SH-SY5Y (cell line): ENCODE results near the gene SEZ6L2.

Experiments
- GATA2 ChIP-seq: IDR thresholded peaks from 2 replicates; pipeline ENCODE4 v1.6.1; 2011; ENCODE audit warnings: mild to moderate bottlenecking, low read depth, low read length
- GATA3 ChIP-seq: IDR thresholded peaks from 2 replicates; pipeline ENCODE4 v1.6.1; 2011; ENCODE audit warnings: low read depth, mild to moderate bottlenecking, low read length, moderate library complexity

The SEZ6L2 gene

DNA sequence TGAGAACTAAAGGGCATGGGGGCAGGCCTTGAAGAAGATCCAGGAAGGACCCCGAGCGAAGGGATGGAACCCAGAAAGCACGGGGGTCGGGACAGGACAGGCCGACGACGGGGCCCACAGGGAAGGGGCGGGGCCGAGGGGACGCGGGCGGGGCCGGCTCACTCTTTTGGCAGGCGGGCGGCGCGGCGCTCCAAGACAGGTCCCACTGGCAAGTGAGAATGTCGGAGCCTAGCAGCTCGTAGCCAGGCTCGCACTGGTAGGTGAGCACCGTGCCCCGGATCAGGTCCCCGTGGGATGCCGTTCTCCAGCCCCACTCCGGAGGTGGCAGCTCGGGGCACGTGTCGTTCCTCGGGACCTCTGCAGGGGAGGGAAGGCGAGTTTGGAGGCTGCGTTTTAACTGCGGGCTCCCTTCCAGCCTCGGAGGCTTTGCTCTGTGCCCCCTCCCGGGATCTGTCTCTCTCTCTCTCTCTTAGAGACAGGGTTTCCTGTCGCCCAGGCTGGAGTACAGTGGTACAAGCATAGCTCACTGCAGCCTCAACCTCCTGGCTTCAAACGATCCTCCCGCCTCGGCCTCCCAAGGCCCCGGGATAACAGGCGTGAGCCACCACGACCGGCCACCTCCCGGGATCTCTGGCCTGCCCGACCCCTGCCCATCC, 22.6 kb downstream of the SEZ6L2 start:
- TF ChIP-seq GATA2: no peak
- TF ChIP-seq GATA3: no peak

DNA sequence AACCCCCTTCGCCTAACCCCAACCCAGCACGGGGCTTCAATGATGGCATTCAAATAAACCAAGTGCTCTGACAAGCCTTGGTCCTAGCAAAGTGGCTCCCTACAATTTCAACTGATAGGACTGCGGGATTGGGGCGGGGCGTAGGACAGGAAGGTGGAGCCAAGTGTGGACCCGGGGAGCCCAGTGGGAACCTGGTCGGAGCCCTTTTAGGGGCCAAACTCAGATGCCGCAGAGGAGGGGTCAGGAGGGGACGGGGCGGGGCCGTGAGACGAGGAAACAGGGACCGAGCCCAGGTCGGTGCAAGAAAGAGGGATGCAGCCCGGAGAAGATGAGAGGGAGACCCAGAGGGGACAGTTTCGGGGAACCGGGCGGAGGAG, 23.1 kb downstream of the SEZ6L2 start:
- TF ChIP-seq GATA3 (no peak), GATA2 (no peak)

DNA sequence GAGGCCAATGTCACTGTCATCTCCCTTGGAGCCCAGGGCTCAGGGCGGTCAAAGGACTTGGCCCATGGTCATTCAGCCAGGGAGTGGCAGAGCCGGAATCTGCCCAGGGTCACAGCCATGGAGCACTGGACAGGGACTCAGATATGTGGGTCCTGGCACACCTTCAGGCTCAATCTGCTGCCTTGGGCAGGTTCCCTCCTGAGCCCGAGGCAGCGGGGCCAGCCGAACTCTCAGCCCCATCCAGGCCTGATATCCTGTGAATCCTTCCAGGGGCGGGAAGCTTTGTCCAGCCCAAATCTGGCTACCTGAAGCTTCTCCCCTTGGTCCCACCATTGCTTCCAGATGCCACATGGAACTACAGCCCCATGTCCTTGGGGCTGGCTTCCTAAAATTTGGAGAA, 24.1 kb downstream of the SEZ6L2 start:
- no peak for TF ChIP-seq GATA2
- no peak for TF ChIP-seq GATA3

DNA sequence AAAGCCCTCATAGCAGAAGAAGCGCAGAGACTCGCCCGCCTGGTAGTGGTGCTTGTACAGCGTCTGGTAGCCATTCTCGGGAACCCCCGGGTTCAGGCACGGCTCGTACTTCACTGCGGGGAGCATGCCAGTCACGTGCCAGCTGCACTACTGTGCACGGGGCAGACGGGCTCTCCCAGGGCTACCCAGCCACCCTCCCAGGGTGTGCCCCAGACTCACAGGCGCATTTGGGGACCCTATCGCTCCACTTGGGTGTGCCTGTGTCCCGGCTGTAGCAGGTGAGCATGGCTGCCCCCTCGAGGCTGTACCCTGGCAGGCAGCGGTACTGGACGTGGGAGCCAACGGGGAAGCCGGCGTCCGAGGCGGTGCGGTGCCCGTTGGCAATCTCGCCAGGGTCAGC, 26.0 kb downstream of the SEZ6L2 start:
- TF ChIP-seq GATA2 (no peak), GATA3 (no peak)

DNA sequence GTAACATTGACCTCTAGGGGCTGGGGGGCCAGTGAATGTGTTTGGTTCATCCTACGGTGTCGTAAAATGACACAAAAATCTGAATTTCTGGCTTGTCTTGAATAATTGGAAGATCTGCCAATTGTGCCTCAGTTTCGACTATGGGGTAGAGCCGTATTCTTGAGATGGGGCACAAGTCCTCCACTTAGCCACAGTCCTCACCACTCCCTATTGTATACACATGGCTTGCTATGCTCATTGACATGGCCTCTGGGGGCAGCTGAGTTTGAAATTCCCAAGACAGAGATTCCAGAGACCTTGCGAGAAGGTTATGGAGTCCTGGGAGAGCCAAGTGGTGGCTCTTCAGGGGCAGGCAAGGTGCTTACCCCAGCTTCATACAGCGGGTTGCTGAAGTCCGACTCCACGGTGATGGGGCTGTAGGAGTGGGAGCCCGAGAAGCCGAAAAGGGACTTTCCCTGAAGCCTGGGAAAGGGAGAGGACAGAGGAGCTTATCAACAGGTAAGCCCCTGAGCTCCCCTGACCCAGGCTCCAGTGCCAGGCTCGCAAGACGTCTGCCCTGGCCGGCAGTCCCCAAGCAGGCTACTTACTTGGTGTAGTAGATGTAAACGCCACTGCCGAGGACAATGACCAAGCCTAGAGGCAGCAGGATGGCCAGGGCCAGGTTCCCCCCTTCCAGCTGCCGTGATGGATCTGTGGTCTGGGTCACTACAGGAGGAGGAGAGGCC, 27.4 kb downstream of the SEZ6L2 start:
- TF ChIP-seq GATA3 (no peak), GATA2 (no peak)

DNA sequence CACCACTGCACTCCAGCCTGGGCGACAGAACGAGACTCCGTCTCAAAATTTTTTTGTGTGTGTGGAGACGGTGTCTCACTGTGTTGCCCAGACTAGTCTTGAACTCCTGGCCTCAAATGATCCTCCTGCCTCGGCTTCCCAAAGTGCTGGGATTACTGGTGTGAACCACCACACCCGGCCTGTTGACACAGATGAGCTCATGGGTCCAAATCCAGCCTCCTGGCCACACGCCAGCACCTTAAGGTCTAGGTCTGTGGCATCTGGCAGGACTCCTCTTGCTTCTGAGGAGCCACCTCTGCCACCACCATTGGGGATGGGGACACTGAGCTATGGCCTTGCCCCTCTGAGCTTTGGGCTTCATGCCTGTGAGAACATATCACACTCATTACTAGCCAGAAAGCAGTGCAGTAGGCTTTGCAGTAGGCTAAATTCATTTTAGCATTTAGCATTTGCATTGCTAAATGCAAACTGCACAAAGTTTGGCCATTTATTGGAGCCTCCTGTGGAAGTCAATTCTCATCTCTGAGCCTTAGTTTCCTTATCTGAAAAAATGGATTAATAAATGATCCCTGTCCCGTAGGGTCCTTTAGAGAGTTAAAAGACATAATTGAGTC, 30.8 kb downstream of the SEZ6L2 start:
- TF ChIP-seq GATA2: no peak
- TF ChIP-seq GATA3: no peak

DNA sequence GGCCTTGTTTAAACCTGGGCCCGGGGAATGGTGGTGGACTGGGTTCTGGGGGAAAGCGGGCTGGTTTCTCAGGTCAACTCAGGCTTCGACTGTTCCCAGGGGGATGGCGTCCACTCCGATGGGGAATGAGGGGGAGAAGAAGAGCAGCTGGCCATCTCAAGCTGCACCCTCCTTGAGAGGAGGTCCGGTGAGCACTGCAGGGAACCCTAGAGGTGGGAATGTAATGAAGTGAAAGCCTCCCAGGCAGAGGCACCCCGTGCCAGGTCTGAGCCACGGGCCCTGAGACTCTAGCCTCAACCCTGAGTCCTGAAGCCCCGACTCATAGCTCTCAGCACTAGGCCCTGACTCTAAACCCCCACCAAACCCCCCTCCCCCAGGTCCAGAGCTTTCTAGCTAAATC, 35.1 kb downstream of the SEZ6L2 start:
- no peak for TF ChIP-seq GATA3
- TF ChIP-seq GATA2: no peak

DNA sequence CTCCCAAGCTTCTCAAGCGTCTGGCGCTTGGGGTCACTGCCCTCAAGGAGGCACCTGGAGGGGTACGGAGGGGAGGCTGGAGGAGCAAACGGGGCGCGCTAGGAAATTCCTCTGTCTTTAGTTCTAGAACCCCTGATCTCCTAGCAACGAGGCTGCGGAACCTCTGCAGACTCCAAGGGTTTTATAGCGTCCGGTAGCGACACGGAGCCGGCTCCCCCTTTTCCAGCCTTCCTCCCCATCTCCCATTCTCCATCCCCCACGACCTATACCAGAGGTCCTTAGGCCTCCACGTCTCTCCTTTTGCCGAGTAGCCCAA, 35.7 kb downstream of the SEZ6L2 start:
- TF ChIP-seq GATA3: no peak

DNA sequence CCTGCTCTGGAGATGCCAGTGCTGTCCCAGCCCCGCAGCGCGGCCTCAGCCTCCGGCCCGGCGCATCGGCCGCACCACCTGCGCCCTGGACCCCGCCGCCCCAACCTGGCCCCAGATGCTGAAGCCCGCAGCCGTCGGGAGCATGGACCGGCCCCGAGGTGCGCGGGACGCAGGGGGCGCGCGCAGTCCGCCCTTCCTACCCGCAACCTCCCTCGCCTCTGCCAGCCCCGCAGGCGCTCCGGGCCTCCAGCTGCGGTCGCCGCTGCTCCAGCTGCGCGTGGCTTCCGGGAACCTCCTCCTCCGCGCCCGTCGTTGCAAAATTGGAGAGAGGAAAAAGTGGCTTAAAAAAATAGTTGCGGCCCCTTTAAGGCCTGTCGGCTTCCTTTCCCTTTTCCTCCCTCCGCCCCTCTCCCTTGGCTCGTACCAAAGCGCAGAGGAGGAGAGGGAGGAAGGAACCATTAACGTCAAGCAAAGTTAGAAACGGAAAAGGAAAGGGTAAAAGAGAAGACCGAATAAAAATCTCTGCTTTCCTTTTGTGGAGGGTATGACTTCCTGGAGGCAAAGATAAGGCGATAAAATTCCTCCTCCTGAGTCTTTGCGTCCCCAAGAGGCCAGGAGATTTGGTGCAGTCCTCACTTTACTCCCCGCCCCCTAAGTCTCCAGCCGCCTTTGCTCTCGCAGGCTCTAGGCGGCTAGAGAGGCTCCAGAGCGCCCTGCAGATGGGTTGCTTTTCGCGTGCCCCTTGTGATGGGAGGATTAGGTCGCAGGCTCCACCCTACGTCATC, 36.3 kb downstream of the SEZ6L2 start, which contains the start of gene CDIPT:
TSS of gene CDIPT (minus strand) at position 343 of the 785 bp plus-strand sequence. CDS start 369 bp downstream, outside the sequence.
- TF ChIP-seq GATA2 (no peak), GATA3 (no peak)

DNA sequence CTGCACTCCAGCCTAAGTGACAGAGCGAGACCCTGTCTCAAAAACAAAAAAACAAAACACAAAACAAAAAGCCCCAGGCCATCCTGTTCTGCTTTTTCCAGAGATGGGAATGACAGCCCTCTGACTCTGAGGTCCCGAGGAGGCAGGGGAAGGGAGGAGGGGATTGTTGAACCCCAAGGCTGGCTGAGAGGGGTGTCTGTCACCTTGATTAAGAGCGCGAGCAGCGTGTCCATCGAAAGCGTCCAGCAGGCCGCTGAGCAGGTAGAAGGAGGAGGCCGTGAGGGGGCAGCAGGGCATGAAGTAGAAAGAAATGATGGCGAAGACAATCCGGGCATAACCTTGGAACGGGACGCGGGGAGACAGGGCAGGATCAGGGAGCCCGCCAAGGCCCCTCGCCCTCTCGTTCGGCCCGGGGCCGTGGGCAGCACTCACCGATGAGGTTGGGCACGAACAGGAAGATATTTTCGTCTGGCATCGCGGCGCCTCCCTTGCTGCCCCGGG, 36.9 kb downstream of the SEZ6L2 start:
- no peak for TF ChIP-seq GATA3
- no peak for TF ChIP-seq GATA2

DNA sequence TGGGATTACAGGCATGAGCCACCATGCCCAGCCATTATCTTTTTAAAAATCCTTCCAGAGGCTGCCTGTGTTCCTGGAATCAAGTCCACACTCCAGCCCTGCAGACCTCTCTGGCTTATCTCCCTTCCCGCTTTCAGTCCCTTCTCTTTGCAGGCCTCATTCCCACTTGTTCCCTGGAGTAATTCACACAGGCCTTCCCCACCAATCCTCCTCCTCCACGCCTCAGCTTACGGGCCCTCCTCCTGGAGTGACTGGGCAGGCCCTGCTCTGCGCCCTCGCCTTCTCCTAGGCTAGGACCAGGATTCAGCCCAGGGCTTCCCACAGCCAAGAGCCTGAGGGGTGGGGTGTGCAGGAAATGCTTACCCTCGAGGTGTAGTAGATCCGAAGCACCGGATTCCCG, 39.1 kb downstream of the SEZ6L2 start:
- TF ChIP-seq GATA3: no peak
- TF ChIP-seq GATA2: no peak

DNA sequence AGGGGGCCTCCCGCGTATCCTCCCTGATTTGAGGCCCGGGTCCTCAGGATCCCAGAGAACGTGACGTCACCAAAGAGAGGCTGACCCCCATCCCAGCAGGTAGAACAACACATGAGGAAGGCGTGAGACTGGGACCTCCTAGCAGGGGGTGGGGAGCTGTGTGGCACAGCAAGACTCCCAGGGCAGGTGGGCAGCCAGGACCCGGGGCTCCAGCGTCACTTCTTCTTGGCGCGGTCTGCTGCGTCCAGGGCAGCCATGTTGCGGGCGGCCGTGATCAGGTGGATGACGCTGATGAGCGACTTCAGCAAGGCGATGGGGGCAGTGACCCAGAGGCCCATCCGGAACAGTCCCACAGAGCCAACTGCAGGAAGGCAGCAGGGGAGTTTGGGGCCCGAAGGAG, 40.4 kb downstream of the SEZ6L2 start:
- TF ChIP-seq GATA2 (no peak), GATA3 (no peak)

DNA sequence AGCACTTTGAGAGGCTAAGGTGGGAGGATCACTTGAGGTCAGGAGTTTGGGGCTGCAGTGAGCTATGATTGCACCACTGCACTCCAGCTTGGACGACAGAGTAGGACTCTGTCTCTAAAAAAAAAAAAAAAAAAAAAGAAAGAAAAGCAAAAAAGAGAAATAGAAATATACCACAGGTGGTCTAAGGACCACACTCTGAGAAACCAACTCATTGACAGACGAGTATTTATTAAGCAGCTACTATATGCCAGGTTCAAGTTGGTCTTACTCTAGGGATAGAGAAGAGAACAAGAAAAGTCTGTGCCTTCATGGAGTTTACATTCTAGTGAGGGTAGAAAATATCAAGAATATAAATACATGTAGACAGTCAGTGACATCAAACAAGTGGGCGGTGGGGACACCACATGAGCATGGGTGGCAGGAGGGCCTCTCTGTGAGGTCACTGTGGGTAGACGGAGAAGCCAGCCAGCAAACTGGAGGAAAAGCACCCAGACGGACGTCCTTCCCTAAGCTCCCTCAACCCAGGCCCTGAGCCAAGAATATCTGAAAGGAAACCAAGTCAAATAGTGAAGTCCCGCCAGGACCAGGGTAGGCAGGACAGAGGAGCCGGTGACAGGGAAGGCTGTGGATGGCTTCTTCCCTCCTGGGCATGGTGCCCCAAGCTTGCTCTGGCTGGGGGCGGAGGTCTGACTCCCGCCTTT, 41.1 kb downstream of the SEZ6L2 start:
- TF ChIP-seq GATA3 (no peak), GATA2 (no peak)
